Esophagus muscularis mucosa (tissue), 4 donors: ENCODE measurements around the gene NOXA1. TPM values are rescaled to one million over a fixed set of nuclear protein-coding genes. Genes with fewer than 3 reads are reported as not detected.

Experiments used
- DNase-seq: peaks from one replicate; pipeline ENCODE4 v3.0.0-alpha.2; 2017; ENCODE audit errors: extremely low spot score
- H3K27ac ChIP-seq, 4 donors: fragments of 200-600 bp; sonication (generic); replicated peaks in 1 of 4; 1 replicate in 3 of 4; 2 replicates in 1 of 4; pipeline ENCODE4 v1.5.1; 2016 to 2019; ENCODE audit warnings: mild to moderate bottlenecking in 1 of 4
- H3K27me3 ChIP-seq, 4 donors: fragments of 200-600 bp; sonication (generic); one replicate each; pipeline versions ENCODE4 v1.5.1 to v1.6.0; 2016 to 2019
- H3K36me3 ChIP-seq, 4 donors: fragments of 200-600 bp; sonication (generic); one replicate each; pipeline ENCODE4 v1.5.1; 2016 to 2019
- H3K4me1 ChIP-seq, 4 donors: fragments of 200-600 bp; sonication (generic); one replicate each; pipeline ENCODE4 v1.5.1; 2016 to 2019
- H3K4me3 ChIP-seq, 4 donors: fragments of 200-600 bp; sonication (generic); 1 replicate in 2 of 4; 2 replicates in 2 of 4; pipeline ENCODE4 v1.5.1; 2016 to 2019; ENCODE audit warnings: mild to moderate bottlenecking in 4 of 4, moderate library complexity in 1 of 4
- H3K9me3 ChIP-seq, 4 donors: fragments of 200-600 bp; sonication (generic); 1 replicate in 3 of 4; 2 replicates in 1 of 4; pipeline ENCODE4 v1.5.1; 2016 to 2019
- CTCF ChIP-seq, 3 experiments: fragments of 200-600 bp in 2 of 3; fragments of 450-650 bp in 1 of 3; sonication (generic) in 2 of 3; IDR thresholded peaks; one replicate each; pipeline ENCODE4 v1.5.1; 2017 to 2019; ENCODE audit warnings: antibody characterized with exemption in 3 of 3, mild to moderate bottlenecking in 2 of 3, moderate library complexity in 1 of 3
- EP300 ChIP-seq: sonication (generic); formaldehyde crosslinking; IDR thresholded peaks from one replicate; pipeline ENCODE4 v1.6.1; 2017; ENCODE audit warnings: antibody characterized with exemption
- POLR2A ChIP-seq: fragments of 450-650 bp; IDR thresholded peaks from one replicate; pipeline ENCODE4 v1.6.1; 2017; ENCODE audit warnings: antibody characterized with exemption, moderate library complexity, mild to moderate bottlenecking, low read depth
- POLR2AphosphoS5 ChIP-seq, 2 donors: sonication (generic); formaldehyde crosslinking; IDR thresholded peaks; one replicate each; pipeline ENCODE4 v1.6.1; 2017; ENCODE audit warnings: antibody characterized with exemption in 2 of 2
- WGBS: methylation state at CpG from one replicate; pipeline ENCODE4 v1.1.5; 2018; 5-methylcytosine and 5-hydroxymethylcytosine counted together
- intact Hi-C: fragments of 100-400 bp; cut with DNase I; formaldehyde crosslinking; loops from one replicate; pipeline ENCODE4 v1.15.1; 2023
- total RNA-seq, 4 donors: library from RNA; depleted of rRNA; stranded (reverse); fragments of >200 nt; gene quantifications; one replicate each; pipeline versions ENCODE4 v1.1.0 to v1.2.1, GENCODE V29; 2016

The NOXA1 gene
- total RNA-seq, 4 donors from 2014 or later, result 2.1 to 4.0 (median 3.0) TPM

DNA sequence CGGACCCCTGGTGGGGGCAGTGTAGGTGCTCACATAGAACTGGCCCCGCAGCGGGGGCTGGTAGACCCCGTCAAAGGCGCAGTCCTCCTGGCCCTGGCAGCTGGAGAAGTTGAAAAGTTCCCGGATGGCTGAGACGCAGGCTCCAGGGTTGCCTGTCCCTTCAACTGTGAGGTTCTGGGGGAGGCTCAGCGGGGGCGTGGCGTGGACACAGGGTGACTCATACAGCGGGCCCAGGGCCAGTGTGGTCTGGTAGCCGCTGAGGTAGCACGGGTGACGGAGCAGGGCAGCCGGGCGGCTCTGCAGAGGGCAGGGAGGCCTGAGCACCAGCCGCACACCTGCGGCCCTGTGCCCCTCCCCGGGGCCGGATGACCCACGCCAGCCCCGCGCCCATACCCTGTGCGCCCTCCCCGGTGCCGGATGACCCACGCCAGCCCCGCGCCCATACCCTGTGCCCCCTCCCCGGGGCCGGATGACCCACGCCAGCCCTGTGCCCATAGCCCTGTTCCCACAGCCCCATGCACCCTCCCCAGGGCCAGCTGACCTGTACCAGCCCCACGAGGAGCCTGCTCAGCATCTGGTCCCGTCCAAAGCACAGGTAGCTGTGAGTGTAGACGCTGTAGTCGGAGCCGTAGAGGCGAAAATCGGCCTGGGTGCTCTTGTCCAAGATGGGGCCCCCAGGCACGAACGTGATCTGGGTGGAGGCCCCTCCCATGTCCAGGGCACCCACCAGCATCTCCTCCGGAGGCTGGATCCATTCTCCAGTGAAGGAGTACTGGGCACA, 13.0 kb downstream of the NOXA1 start:
- TF ChIP-seq CTCF (IDR thresholded peaks at IDR 0.05) (no peak), EP300 (no peak), POLR2AphosphoS5 (IDR thresholded peaks at IDR 0.05) (no peak), POLR2A (no peak)
- peaks cover 0 to 64% (median 1%) of the 10 kb centered on the region in 4 donors for H3K27me3 ChIP-seq
- H3K4me1 ChIP-seq, result peaks cover 0 to 11% (median 10%) of the 10 kb centered on the region in 4 donors
- no peaks in the 10 kb centered on the region for H3K9me3 ChIP-seq
- DNase-seq, result no peak
- intact Hi-C loops, result no loop called here
- no peak overlapping the region for H3K27ac ChIP-seq
- H3K36me3 ChIP-seq, result no peaks in the 10 kb centered on the region
- WGBS, result 80% methylated on average over 1 of the region's 42 CpGs
- no peak overlapping the region for H3K4me3 ChIP-seq

DNA sequence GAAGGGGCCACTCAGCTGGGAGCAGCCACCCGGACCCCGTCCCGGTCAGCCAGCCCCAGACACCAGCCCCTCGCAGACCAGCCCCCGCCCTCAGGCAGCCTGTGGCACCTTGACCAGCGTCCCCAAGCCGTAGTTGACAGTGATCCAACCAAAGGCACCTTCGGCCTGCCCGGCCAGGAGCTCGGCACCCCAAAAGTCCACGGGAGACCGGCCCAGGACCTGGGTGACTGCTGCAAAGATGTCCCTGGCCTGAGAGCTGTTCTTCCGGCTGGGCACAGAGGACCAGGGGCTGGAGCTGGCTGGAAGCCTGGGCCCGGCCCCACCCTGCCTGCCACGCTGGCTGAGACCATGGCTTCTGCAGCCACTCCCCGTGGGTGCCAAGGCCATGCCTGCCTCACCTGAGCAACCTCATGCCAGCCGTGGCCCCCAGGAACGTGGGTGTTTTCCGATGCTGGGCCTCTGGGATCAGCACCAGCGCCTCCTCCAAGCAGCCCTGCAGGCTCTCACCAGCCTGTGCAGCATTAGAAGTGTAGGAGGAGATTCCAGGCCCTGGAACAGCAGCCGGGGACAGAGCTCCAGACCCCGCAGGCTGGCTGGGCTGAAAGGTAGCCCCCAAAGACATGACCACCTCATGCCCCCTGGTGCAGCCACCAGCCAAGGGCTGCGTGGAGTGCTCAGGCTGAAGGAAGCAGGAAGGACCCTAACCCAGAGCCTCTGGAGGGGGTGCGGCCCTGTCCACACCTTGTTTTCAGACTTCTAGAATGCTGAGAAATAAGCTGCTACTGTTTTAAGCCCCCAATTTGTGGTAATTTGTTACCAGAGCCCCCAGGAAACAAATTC, 13.8 kb downstream of the NOXA1 start:
- Histone ChIP-seq H3K4me3 (no peak overlapping the region), H3K4me1 (peaks cover 7 to 19% (median 18%) of the 10 kb centered on the region in 4 donors), H3K36me3 (no peaks in the 10 kb centered on the region), H3K27me3 (peaks cover 0 to 67% (median 9%) of the 10 kb centered on the region in 4 donors), H3K9me3 (no peaks in the 10 kb centered on the region), H3K27ac (no peak overlapping the region)
- no peak for DNase-seq
- 95% methylated on average over 12 of the region's 24 CpGs for WGBS
- intact Hi-C loops, result no loop called here
- no peak for TF ChIP-seq POLR2A
- TF ChIP-seq CTCF (IDR thresholded peaks at IDR 0.05), result no peak
- TF ChIP-seq POLR2AphosphoS5 (IDR thresholded peaks at IDR 0.05), result no peak
- no peak for TF ChIP-seq EP300

GRCh38 chr9:137437691-137438590, 14.7 kb downstream of the NOXA1 start:
- no peak for DNase-seq
- Histone ChIP-seq H3K36me3 (no peaks in the 10 kb centered on the region), H3K27ac (no peak overlapping the region), H3K9me3 (no peaks in the 10 kb centered on the region), H3K27me3 (peaks cover 0 to 75% (median 11%) of the 10 kb centered on the region in 4 donors), H3K4me1 (peaks cover 7 to 20% (median 19%) of the 10 kb centered on the region in 4 donors), H3K4me3 (no peak overlapping the region)
- TF ChIP-seq EP300, result no peak
- TF ChIP-seq POLR2AphosphoS5 (IDR thresholded peaks at IDR 0.05), result no peak
- TF ChIP-seq POLR2A, result no peak
- no peak for TF ChIP-seq CTCF (IDR thresholded peaks at IDR 0.05)
- 85% methylated on average over 18 of the region's 40 CpGs for WGBS
- intact Hi-C loops, result no loop called here

- no peak overlapping the region for H3K4me3 ChIP-seq
- intact Hi-C loops, result no loop called here
- H3K9me3 ChIP-seq, result no peaks in the 10 kb centered on the region
- peaks cover 7 to 20% (median 19%) of the 10 kb centered on the region in 4 donors for H3K4me1 ChIP-seq
- TF ChIP-seq EP300 (no peak), POLR2AphosphoS5 (IDR thresholded peaks at IDR 0.05) (no peak), POLR2A (no peak), CTCF (IDR thresholded peaks at IDR 0.05) (no peak)
- H3K27ac ChIP-seq, result no peak overlapping the region
- H3K27me3 ChIP-seq, result peaks cover 0 to 81% (median 13%) of the 10 kb centered on the region in 4 donors
- WGBS, result 62% methylated on average over 4 of the region's 22 CpGs
- DNase-seq, result no peak
- H3K36me3 ChIP-seq, result no peaks in the 10 kb centered on the region
Measured at GRCh38 chr9:137438591-137439157, 15.5 kb downstream of the NOXA1 start.
